ENCODE data around the gene CCNO. TPM values are rescaled to one million over a fixed set of nuclear protein-coding genes. Genes with fewer than 3 reads are reported as not detected.

Gene CCNO
- total and polyA plus RNA-seq, 7 experiments from 2014 or later: not detected

- CTCF ChIA-PET: no interaction called here
- intact Hi-C loops (cut with micrococcal nuclease): no loop called here
- Histone ChIP-seq H3K27ac (ENCODE audit: low read depth, low read length) (no peak overlapping the region), H3K27me3 (ENCODE audit: control insufficient read depth in 2 of 2, insufficient read depth in 2 of 2, low read length in 2 of 2) (peaks cover 0 to 9% of the 10 kb centered on the region in 2 donors), H3K36me3 (ENCODE audit: control insufficient read depth in 2 of 3, insufficient read depth in 3 of 3, low read length in 3 of 3) (no peaks in the 10 kb centered on the region), H3K4me1 (ENCODE audit: control insufficient read depth in 2 of 2, insufficient read depth in 2 of 2, low read length in 2 of 2) (no peaks in the 10 kb centered on the region), H3K9me3 (ENCODE audit: control insufficient read depth in 2 of 3, low read length in 3 of 3) (no peaks in the 10 kb centered on the region), H3K4me3 (ENCODE audit: low read length) (no peak overlapping the region)
- Mint-ChIP-seq H3K27ac (no peak overlapping the region), H3K36me3 (no peaks in the 10 kb centered on the region), H3K4me1 (no peaks in the 10 kb centered on the region), H3K4me3 (no peak overlapping the region), H3K9me3 (peaks cover 0 to 9% (median 0%) of the 10 kb centered on the region in 11 donors), H3K27me3 (peaks cover 45 to 77% (median 62%) of the 10 kb centered on the region in 5 donors)
- ATAC-seq (no peak), DNase-seq (no peak)
- POLR2A ChIA-PET: no interaction called here
Measured at GRCh38 chr5:55187370-55187769, 46.0 kb downstream of the CCNO start.

Other genes starting within 250 kb of the CCNO start
- 1 to 10 TPM in 1 of 5 experiments, under 1 TPM in 1, not detected in 3; 0.39 to 1.2 TPM for gene ESM1, start 248.0 kb downstream of the CCNO start, total RNA-seq
- not detected for gene ESM1, start 248.0 kb downstream of the CCNO start, polyA plus RNA-seq
- 10 to 100 TPM in 1 of 5 experiments, 1 to 10 TPM in 4; 1.3 to 18.1 (median 2.4) TPM for gene GZMK, start 209.4 kb downstream of the CCNO start, total RNA-seq
- 1 to 10 TPM; 1.9 to 4.0 TPM for gene GZMK, start 209.4 kb downstream of the CCNO start, polyA plus RNA-seq
- 1,000 to 10,000 TPM in 1 of 5 experiments, 10 to 100 TPM in 2, 1 to 10 TPM in 2; 2.0 to 1,076 (median 10.9) TPM for gene GZMA, start 131.0 kb downstream of the CCNO start, total RNA-seq
- 10 to 100 TPM in 1 of 2 donors, 1 to 10 TPM in 1; 4.5 to 13.8 TPM for gene GZMA, start 131.0 kb downstream of the CCNO start, polyA plus RNA-seq
- gene GPX8, start 73.4 kb downstream of the CCNO start, total RNA-seq: not detected
- gene GPX8, start 73.4 kb downstream of the CCNO start, polyA plus RNA-seq: not detected
- gene CDC20B, start 60.4 kb downstream of the CCNO start, total RNA-seq: under 1 TPM in 1 of 5 experiments, not detected in 4; 0.44 TPM
- not detected for gene CDC20B, start 60.4 kb downstream of the CCNO start, polyA plus RNA-seq
- not detected for gene MCIDAS, start 6.3 kb downstream of the CCNO start, total RNA-seq
- not detected for gene MCIDAS, start 6.3 kb downstream of the CCNO start, polyA plus RNA-seq
- gene DHX29, start 74.1 kb upstream of the CCNO start, total RNA-seq: 10 to 100 TPM; 12.5 to 19.2 (median 15.9) TPM
- gene DHX29, start 74.1 kb upstream of the CCNO start, polyA plus RNA-seq: 1 to 10 TPM; 5.8 to 9.5 TPM
- 10 to 100 TPM; 64.0 to 83.7 (median 66.3) TPM for gene MTREX, start 74.4 kb upstream of the CCNO start, total RNA-seq
- gene MTREX, start 74.4 kb upstream of the CCNO start, polyA plus RNA-seq: 10 to 100 TPM; 29.6 to 35.7 TPM

Measured in naive thymus-derived CD4-positive, alpha-beta T cell (primary cell).